Smooth muscle cell of the brain vasculature (primary cell): ENCODE measurements around the gene NCEH1.
A peak's percentile ranks its signal among the peaks of the same experiment; 100 is the strongest.
"Not testable (repeated sequence)": the region's sequence is repeated elsewhere in the genome, so short reads cannot be mapped to it uniquely, and the experiment has no call there.

Experiments used
- DNase-seq: peaks from one replicate; pipeline ENCODE4 v3.0.0-alpha.2; 2012; ENCODE audit warnings: low read depth, low spot score

NCEH1 gene

DNA sequence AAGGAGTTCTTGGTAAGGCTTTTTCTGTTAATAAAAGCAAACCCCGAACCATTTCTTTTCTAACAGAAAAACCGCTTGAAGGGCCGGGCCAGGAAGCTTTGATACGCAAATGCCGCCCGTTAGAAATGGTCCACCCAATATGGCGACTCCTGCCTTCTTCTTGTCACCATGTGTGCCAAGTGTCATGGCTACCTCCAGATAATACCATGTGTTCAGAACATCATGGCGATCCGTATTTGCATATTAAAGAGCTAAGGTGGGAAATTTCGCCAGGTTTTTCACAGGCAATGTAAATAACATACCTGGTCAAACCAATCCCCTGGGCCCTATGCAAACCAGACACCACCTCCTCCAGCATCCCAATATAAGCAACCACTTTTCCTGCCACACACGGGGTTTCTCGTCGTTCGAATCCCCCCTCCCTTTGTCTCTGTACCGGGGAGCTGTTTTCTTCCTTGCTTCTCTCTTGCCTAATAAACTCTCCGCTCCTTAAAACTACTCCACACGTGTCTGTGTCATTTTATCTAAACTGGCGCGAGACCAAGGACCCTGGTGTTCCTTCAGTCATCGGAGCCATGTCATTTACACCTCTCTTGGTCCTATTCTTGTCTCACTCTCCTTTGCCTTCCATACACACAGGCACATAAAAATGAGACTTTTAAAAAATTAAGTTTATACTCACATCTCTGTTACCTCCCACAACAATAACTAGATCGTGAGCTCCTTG is 34.5 kb downstream of the NCEH1 start:
- no peak for DNase-seq

DNA sequence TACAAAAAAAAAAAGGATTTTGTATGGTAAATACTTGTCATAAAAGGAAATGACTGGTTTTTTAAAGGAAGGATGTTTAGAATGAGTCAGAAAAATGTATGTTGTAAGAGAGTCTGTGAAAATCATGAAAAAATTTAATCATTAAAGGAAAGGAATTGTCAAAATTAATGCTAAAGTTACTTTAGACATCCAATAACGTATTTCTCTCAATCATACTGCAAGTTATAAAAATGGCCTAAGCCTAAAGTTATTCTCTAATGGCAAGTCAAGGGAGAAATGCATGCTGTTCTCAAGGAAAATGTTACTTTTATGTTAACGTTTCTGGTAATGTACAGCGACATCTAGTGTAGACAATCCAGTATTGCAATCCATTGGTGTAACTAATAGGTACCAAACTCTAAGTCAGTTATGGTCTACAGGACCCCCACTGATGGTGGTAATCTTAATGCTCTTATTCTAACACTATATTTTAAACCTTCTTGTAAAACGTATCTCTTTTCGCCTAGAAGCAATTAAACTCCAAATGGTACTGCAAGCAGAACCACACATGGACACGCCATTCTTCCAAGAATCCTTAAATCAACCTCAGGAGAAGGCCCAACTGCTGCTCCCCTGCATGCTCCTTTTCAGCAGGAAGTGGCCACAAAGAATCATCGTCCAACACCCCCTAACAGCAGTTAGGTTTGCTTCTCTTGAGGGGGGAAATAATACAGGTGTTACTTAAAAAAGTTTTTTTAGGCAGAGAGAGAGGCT is 35.2 kb downstream of the NCEH1 start:
- no peak for DNase-seq

DNA sequence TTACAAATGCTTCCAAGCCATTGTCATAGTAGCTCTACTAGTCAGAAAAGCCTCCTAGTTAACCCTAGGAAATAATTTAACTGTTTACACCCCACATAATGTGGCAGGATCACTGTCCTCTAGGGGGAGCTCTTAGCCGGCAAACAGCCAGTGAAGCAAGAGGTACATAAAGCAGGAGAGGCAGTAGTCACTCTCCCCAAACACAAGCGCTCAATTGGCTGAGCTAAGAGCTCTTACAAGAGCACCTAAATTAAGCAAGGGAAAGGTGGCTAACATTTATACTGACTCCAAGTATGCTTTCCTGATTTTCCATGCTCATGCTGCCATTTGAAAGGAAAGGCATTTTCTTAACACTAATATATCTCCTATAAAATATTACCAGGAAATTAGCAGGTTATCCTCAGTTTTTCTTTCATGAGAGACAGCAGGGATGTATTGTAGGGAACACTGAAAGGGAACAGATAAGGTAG is 37.6 kb downstream of the NCEH1 start:
- DNase-seq: no peak

DNA sequence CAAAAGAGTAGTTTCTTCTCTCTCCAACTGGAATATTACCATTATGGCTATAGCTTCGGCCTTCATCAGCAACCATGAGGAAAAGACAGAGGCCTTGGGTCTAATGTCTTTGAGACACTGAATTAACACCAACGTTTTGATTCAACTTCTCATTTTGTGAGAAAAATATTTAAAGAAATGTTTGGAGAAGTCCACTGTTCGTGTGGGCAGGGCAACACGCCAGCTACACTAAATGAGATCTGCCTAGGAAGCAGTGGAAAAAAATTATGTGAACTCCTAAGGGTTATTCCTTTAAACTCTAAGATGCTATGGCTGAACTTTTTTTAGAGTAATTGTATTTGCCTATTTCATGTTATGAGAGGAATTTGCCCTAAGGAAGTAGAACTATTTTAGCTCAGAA is 41.8 kb downstream of the NCEH1 start:
- no peak for DNase-seq

DNA sequence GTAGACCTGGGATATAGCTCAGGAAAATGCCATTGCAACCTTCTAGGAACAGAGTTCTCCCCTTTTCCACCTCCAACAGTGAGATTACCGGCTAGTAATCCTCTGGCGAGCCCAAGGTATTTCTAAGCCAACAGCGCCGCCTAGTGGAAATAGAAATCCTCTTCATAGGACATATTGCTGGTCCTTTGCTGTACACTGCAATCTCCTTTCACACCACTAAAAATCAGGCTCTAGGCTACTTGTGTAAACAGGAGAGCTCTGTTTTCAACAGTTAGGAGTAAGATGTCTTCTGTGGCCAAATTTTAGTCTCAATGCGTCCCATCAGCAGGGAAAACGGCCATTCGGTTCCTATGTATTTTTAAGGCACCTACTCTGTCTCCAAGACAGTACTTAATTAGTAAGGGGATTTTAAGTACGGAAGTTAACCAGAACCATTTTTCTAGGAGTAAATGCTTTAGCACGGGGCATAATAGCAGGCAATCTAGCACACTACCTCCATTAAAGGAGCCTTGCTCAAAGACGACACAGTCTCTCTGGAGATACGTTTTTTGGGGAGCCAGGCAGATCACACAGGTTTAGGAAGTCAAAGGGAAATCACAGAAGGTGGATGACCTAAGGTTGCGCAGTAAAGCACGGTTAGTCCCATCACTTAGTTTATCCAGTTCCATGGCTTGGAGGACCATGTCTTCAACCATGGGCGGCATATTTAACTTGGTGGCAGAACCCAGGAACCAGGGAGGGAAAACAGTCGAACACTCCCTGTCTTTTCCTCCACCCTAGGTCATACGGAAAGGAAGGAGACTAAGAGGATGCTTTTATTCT is 43.8 kb downstream of the NCEH1 start:
- DNase-seq: peak; percentile 58

- no peak for DNase-seq
Measured at GRCh38 chr3:172666181-172666872, 44.5 kb downstream of the NCEH1 start.

DNA sequence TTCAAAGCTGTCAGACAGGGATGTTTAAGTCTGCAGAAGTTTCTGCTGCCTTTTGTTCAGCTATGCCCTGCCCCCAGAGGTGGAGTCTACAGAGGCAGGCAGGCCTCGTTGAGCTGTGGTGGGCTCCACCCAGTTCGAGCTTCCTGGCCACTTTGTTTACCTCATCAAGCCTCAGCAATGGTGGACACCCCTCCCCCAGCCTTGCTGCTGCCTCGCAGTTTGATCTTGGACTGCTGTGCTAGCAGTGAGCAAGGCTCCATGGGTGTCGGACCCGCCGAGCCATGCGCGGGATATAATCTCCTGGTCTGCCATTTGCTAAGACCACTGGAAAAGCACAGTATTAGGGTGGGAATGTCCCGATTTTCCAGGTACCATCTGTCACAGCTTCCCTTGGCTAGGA is 45.4 kb downstream of the NCEH1 start:
- not testable (repeated sequence) for DNase-seq

DNA sequence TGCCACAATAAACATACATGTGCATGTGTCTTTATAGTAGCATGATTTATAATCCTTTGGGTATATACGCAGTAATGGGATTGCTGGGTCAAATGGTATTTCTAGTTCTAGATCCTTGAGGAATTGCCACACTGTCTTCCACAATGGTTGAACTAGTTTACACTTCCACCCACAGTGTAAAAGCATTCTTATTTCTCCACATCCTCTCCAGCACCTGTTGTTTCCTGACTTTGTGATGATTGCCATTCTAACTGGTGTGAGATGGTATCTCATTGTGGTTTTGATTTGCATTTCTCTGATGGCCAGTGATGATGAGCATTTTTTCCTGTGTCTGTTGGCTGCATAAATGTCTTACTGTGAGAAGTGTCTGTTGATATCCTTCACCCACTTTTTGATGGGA is 50.4 kb downstream of the NCEH1 start:
- DNase-seq: not testable (repeated sequence)

DNA sequence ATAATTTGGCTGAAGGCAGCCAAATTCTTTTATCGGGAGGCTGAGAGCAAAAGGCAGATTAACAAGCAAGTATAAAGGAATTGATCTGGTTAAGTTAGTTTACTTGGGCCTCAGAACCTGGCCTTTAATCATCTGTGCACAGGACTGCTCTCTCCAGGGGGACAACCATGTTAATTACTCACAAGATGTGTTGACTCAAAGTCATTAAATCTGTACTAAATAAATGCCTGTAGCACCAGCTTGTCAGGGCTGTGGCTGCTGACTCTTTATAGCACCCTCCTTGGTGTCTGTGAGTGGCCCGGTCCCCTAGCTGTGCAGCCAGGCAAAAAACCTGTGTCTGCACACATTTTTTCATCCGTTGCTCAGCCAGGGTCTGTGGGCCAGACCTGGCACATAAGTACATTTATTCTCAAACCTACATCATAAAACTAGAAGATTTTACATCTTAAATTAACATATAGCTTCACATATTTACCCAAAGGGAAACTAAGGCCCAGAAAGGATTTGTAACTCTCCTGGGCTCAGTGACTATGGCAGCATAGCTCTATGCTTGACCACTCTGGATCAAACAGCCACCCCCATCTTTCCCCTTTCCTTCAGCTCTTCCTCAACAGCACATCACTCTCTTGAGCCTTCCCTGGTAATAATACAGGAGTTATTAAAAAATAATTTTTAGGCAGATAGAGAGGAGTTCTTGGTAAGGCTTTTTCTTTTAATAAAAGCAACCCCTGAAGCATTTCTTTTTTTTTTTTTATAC is 51.4 kb downstream of the NCEH1 start:
- DNase-seq: no peak

DNA sequence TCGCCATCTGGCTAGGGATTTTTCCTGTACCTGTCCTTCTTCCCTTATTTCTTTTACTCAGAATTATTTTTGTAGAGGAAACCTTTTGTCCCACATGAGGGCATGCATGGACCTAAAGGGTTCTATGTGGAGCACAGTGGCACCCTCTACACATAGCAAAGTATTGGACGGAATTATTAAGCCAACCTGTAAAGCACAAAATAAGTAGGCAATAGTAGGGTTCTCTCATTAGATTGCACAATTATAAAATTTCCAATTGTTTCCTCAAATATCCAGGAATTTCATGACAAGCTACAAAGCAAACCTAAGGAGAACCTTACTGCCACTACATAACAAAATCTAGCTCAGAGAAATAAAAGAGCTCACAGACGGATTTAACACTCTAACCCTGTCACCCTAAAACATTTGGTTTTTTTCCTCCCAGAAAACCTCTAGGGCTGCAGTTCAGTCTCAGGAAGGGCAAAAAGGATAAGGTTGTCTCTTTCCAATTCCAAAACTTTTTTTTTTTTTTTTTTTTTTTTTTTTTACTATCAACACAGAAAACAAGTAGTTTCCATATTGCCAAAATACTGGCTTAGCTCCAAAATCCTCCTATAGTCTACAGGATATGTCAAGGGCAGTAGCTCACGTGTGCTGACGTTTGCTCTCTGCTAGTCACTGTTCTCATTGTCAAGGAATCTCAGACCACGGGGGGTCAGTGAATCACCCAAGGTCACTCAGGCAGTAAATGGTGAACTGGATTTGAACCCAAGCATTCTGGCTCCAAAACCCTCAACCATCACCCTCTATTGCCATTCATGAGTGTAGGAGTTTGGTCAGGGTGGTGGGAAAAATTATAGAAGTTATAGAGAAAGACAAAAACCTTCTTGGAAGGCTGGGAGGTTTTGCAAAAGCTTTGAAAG is 52.3 kb downstream of the NCEH1 start:
- peak; percentile 91 for DNase-seq

- DNase-seq: no peak
Measured at GRCh38 chr3:172656602-172657001, 54.3 kb downstream of the NCEH1 start.

- DNase-seq: no peak
Measured at GRCh38 chr3:172655388-172655787, 55.5 kb downstream of the NCEH1 start.

- DNase-seq: no peak
Measured at GRCh38 chr3:172654470-172654869, 56.4 kb downstream of the NCEH1 start.

DNA sequence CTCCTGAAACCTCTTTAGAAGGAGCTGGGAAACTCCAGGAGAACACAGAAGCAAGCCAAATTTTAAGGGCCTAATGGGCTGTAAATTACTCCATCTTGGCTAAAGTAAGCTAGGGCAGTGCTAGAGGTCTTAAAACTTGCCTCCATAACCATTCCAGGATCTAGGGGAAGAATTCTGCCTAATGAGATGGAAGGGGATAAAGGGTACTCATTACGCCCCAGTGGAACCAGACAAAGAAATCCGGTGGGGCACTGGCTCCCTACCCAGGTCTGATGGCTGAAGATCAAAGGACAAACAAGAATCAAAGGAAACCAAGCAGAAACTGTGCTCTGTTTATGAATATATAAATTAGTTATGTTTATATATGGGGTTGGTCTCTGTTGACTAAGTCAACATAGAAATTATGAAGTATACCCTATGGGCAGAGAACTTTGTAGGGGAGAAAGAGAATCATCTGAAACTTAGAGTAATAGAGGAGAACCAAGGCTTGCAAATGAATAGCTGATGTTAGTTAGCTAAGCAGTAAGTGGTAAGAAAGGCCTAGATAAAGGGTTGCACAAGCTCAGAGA is 57.8 kb downstream of the NCEH1 start:
- no peak for DNase-seq

GRCh38 chr3:172651936-172652625 is 58.8 kb downstream of the NCEH1 start:
- DNase-seq: no peak

- no peak for DNase-seq
Measured at GRCh38 chr3:172649987-172650386, 60.9 kb downstream of the NCEH1 start.

GRCh38 chr3:172648747-172649146 is 62.1 kb downstream of the NCEH1 start:
- DNase-seq: no peak

- DNase-seq: no peak
Measured at GRCh38 chr3:172647823-172648222, 63.0 kb downstream of the NCEH1 start.

GRCh38 chr3:172647080-172647479 is 63.8 kb downstream of the NCEH1 start:
- DNase-seq: no peak
